Dendritic cell treated with granulocyte-macrophage colony-stimulating factor and Interleukin-4, amounts not matched to agents 40 ng/mL and 50 ng/mL, for 4 days (primary cell): Measurements from ENCODE around the gene ZGPAT.

ENCODE experiments used
- H3K27ac Mint-ChIP-seq: one replicate; pipeline ENCODE4 v1.8.0; 2022; ENCODE audit warnings: mild to moderate bottlenecking, mixed read lengths
- H3K27me3 Mint-ChIP-seq: one replicate; pipeline ENCODE4 v1.8.0; 2022; ENCODE audit warnings: mild to moderate bottlenecking, mixed read lengths
- H3K36me3 Mint-ChIP-seq: one replicate; pipeline ENCODE4 v1.8.0; 2022; ENCODE audit warnings: low read depth, mixed read lengths
- H3K4me1 Mint-ChIP-seq: one replicate; pipeline ENCODE4 v1.8.0; 2022; ENCODE audit warnings: low read depth, mixed read lengths
- H3K4me3 Mint-ChIP-seq: one replicate; pipeline ENCODE4 v1.8.0; 2022; ENCODE audit warnings: mild to moderate bottlenecking, moderate library complexity, mixed read lengths
- H3K9me3 Mint-ChIP-seq: one replicate; pipeline ENCODE4 v1.8.0; 2022; ENCODE audit warnings: mixed read lengths
- intact Hi-C: fragments of 100-400 bp; cut with micrococcal nuclease; formaldehyde crosslinking; loops from one replicate; pipeline ENCODE4 v1.15.0; 2022

Gene ZGPAT

DNA sequence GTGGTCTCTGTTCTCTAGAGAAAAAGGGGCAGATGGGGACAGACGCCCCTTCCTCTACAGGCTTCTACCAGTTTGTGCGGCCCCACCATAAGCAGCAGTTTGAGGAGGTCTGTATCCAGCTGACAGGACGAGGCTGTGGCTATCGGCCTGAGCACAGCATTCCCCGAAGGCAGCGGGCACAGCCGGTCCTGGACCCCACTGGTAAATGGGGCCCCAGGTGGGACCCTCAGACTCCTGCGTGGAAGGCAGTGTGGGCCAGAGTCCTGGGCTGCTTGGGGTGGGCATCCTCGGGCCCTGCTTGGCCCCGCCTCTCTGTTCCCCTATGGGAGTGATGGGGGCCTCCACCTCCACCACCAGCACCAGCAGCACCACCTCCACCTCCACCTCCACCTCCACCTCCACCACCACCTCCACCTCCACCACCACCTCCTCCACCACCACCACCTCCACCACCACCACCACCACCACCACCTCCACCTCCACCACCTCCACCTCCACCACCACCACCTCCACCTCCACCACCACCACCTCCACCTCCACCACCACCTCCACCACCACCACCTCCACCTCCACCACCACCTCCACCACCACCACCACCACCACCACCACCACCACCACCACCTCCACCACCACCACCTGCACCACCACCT lies 14.6 kb upstream of the ZGPAT start:
- peaks cover 62% of the 10 kb centered on the region for H3K4me1 Mint-ChIP-seq
- no peak overlapping the region for H3K4me3 Mint-ChIP-seq
- H3K27ac Mint-ChIP-seq = peak overlapping the region; percentile 64
- intact Hi-C loops = no loop called here
- peaks cover 3% of the 10 kb centered on the region for H3K27me3 Mint-ChIP-seq
- H3K9me3 Mint-ChIP-seq = no peaks in the 10 kb centered on the region
- H3K36me3 Mint-ChIP-seq = peaks cover 97% of the 10 kb centered on the region

DNA sequence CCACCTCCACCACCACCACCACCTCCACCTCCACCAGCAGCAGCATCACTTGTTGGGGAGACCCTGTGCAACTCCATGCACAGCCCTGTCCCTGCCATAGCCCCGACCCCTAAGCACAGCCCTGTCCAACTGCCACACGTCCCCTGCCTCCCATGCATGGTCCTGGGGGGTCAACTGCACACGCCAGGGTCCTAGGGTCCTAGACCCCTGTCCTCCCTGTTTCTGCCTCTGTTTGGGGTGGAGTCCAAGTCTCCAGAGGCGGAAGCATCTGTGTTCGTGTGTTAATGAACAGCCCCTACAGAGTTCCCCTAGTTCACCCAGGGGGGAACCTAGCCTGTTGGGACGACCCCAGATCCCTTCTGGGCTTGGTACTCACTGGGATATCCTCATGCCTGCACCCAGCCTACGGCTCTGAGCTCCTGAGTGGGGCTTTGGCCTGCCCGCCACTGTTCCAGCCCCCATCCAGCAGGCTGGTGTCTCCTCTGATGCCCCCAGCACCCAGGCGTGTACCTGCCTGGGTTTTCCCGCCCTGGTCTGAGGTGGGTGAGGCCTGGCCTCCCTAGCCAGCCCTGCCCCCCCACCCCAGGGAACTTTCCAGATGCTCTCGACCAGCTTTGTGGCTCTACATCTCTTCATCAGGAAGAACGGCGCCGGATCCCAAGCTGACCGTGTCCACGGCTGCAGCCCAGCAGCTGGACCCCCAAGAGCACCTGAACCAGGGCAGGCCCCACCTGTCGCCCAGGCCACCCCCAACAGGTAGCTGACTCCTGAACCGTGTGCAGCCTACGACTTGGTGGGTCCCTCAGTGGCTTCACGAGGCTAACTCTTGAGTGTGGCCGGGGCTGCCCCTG lies 13.9 kb upstream of the ZGPAT start:
- Mint-ChIP-seq H3K27ac (no peak overlapping the region), H3K36me3 (peaks cover 95% of the 10 kb centered on the region)

DNA sequence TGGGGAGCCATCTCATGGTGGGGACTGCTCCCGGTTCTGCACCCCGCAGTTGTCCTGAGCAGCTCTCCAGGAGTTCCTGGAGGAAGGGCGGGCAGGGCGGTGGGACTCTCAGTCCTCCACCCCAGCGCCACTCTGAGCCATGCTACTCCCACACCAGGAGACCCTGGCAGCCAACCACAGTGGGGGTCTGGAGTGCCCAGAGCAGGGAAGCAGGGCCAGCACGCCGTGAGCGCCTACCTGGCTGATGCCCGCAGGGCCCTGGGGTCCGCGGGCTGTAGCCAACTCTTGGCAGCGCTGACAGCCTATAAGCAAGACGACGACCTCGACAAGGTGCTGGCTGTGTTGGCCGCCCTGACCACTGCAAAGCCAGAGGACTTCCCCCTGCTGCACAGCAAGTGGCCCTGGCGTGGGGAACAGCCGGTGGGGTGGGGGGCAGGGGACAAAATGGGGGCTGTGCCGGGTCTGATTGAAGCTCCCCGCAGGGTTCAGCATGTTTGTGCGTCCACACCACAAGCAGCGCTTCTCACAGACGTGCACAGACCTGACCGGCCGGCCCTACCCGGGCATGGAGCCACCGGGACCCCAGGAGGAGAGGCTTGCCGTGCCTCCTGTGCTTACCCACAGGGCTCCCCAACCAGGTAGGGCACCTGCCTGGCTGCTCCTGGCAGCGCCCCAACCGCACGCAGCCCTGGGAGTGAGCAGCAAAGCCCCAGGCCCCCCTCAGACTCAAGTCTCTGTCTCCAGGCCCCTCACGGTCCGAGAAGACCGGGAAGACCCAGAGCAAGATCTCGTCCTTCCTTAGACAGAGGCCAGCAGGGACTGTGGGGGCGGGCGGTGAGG lies 13.0 kb upstream of the ZGPAT start:
- H3K36me3 Mint-ChIP-seq = peaks cover 96% of the 10 kb centered on the region

More for the DNA sequence above, 13.9 kb upstream of the ZGPAT start:
- intact Hi-C loops = no loop called here
- peaks cover 3% of the 10 kb centered on the region for H3K27me3 Mint-ChIP-seq
- H3K9me3 Mint-ChIP-seq = no peaks in the 10 kb centered on the region
- no peak overlapping the region for H3K4me3 Mint-ChIP-seq
- peaks cover 58% of the 10 kb centered on the region for H3K4me1 Mint-ChIP-seq

DNA sequence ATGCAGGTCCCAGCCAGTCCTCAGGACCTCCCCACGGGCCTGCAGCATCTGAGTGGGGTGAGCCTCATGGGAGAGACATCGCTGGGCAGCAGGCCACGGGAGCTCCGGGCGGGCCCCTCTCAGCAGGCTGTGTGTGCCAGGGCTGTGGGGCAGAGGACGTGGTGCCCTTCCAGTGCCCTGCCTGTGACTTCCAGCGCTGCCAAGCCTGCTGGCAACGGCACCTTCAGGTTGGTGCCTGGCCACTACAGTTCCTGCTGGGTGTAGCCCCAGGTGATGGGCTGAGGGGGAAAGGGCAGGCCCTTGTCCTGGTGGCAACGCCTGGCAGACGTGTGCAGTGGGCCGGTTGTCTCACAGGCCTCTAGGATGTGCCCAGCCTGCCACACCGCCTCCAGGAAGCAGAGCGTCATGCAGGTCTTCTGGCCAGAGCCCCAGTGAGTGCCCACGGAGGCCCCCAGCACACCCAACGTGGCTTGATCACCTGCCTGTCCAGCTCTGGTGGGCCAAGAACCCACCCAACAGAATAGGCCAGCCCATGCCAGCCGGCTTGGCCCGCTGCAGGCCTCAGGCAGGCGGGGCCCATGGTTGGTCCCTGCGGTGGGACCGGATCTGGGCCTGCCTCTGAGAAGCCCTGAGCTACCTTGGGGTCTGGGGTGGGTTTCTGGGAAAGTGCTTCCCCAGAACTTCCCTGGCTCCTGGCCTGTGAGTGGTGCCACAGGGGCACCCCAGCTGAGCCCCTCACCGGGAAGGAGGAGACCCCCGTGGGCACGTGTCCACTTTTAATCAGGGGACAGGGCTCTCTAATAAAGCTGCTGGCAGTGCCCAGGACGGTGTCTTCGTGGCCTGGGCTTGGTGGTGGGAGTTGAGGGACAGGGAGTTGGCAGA lies 12.2 kb upstream of the ZGPAT start:
- peak overlapping the region; percentile 36 for H3K4me3 Mint-ChIP-seq
- peak overlapping the region; percentile 32 for H3K27ac Mint-ChIP-seq
- H3K9me3 Mint-ChIP-seq = no peaks in the 10 kb centered on the region
- H3K36me3 Mint-ChIP-seq = peaks cover 96% of the 10 kb centered on the region
- peaks cover 3% of the 10 kb centered on the region for H3K27me3 Mint-ChIP-seq
- intact Hi-C loops = no loop called here
- peaks cover 62% of the 10 kb centered on the region for H3K4me1 Mint-ChIP-seq

More for the DNA sequence above, 13.0 kb upstream of the ZGPAT start:
- no peaks in the 10 kb centered on the region for H3K9me3 Mint-ChIP-seq
- H3K4me1 Mint-ChIP-seq = peaks cover 62% of the 10 kb centered on the region
- intact Hi-C loops = no loop called here
- H3K27me3 Mint-ChIP-seq = peaks cover 3% of the 10 kb centered on the region
- no peak overlapping the region for H3K4me3 Mint-ChIP-seq
- peak overlapping the region; percentile 32 for H3K27ac Mint-ChIP-seq

DNA sequence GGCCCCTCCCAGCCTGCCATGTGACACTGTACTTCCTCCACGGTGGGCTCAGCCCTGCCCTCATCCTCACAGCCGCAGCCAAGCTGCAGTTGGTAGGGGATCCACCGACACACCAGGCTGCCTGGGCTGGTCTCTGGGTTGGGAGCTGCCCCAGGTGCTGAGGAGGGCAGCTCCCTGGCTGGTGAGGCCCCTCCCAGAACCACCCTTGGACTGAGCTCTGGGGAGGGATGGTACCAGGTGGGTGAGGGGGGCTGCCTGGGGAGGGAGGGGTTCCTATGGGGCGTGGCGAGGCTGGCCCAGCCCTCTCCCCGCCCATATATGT lies 11.6 kb upstream of the ZGPAT start:
- Mint-ChIP-seq H3K36me3 (peaks cover 92% of the 10 kb centered on the region), H3K27ac (peak overlapping the region; percentile 32), H3K4me3 (peak overlapping the region; percentile 60), H3K27me3 (peaks cover 3% of the 10 kb centered on the region), H3K9me3 (no peaks in the 10 kb centered on the region), H3K4me1 (peaks cover 57% of the 10 kb centered on the region)
- intact Hi-C loops = no loop called here

GRCh38 chr20:63696628-63697356 lies 11.0 kb upstream of the ZGPAT start, which contains the start of gene TNFRSF6B:
Gene TNFRSF6B, plus strand, starts transcription at chr20:63696652. Its CDS starts 116 bp downstream, at chr20:63696768.
- intact Hi-C loops = no loop called here
- peaks cover 87% of the 10 kb centered on the region for H3K36me3 Mint-ChIP-seq
- peaks cover 3% of the 10 kb centered on the region for H3K27me3 Mint-ChIP-seq
- peaks cover 51% of the 10 kb centered on the region for H3K4me1 Mint-ChIP-seq
- peak within 1 kb of the TSS; percentile 60 for H3K4me3 Mint-ChIP-seq
- H3K27ac Mint-ChIP-seq = peak within 1 kb of the TSS; percentile 32
- no peaks in the 10 kb centered on the region for H3K9me3 Mint-ChIP-seq

DNA sequence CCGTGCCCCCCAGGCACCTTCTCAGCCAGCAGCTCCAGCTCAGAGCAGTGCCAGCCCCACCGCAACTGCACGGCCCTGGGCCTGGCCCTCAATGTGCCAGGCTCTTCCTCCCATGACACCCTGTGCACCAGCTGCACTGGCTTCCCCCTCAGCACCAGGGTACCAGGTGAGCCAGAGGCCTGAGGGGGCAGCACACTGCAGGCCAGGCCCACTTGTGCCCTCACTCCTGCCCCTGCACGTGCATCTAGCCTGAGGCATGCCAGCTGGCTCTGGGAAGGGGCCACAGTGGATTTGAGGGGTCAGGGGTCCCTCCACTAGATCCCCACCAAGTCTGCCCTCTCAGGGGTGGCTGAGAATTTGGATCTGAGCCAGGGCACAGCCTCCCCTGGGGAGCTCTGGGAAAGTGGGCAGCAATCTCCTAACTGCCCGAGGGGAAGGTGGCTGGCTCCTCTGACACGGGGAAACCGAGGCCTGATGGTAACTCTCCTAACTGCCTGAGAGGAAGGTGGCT lies 10.4 kb upstream of the ZGPAT start:
- peaks cover 87% of the 10 kb centered on the region for H3K36me3 Mint-ChIP-seq
- no peaks in the 10 kb centered on the region for H3K9me3 Mint-ChIP-seq
- H3K27me3 Mint-ChIP-seq = peaks cover 3% of the 10 kb centered on the region
- peaks cover 45% of the 10 kb centered on the region for H3K4me1 Mint-ChIP-seq
- intact Hi-C loops = no loop called here
- H3K4me3 Mint-ChIP-seq = peak overlapping the region; percentile 60
- peak overlapping the region; percentile 32 for H3K27ac Mint-ChIP-seq

GRCh38 chr20:63697868-63698545 lies 9.8 kb upstream of the ZGPAT start:
- H3K4me3 Mint-ChIP-seq = no peak overlapping the region
- H3K4me1 Mint-ChIP-seq = peaks cover 42% of the 10 kb centered on the region
- peaks cover 85% of the 10 kb centered on the region for H3K36me3 Mint-ChIP-seq
- H3K27ac Mint-ChIP-seq = no peak overlapping the region
- intact Hi-C loops = no loop called here
- H3K9me3 Mint-ChIP-seq = no peaks in the 10 kb centered on the region
- peaks cover 3% of the 10 kb centered on the region for H3K27me3 Mint-ChIP-seq

- Mint-ChIP-seq H3K36me3 (peaks cover 81% of the 10 kb centered on the region), H3K9me3 (no peaks in the 10 kb centered on the region), H3K27ac (peak overlapping the region; percentile 46), H3K4me1 (peaks cover 42% of the 10 kb centered on the region), H3K27me3 (peaks cover 3% of the 10 kb centered on the region), H3K4me3 (peak overlapping the region; percentile 26)
- intact Hi-C loops = no loop called here
Measured at GRCh38 chr20:63698739-63699465, 8.9 kb upstream of the ZGPAT start.

DNA sequence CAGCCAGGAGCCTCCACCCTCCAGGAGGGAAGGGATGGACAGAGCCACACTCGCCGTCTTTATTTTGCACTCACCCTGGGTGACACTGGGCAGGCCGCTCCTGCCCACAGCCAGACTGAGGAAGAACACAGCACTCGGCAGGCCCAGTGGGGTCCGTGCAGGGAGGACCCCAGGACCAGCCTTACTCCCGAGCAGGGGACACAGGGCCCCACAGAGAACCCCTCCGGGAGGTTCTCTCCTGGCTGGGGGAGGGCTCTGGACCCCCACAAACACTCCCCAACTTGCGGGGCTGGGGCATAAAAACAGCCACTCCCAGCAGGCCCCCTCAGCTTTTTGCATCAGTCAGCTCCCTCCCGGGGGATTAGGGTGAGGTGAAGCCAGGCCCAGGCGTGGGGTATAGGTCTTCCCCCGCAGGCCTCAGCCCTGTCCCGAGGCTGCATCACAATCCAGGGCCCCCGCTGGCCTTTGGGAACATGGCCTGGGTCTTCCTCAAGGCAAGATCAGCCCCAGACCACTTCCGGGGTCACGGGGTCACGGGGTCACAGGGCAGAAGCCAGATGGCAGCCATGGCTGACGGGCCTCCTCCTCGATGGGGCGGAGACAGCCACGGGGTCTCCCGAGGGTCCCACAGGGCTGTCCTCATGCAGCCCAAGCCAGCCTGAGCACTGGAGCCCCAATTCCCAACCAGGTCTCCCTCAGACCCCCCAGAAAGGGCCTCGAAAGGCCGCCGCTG lies 8.2 kb upstream of the ZGPAT start:
- peaks cover 3% of the 10 kb centered on the region for H3K27me3 Mint-ChIP-seq
- H3K9me3 Mint-ChIP-seq = no peaks in the 10 kb centered on the region
- intact Hi-C loops = no loop called here
- peak overlapping the region; percentile 46 for H3K27ac Mint-ChIP-seq
- peaks cover 81% of the 10 kb centered on the region for H3K36me3 Mint-ChIP-seq
- no peak overlapping the region for H3K4me3 Mint-ChIP-seq
- H3K4me1 Mint-ChIP-seq = peaks cover 42% of the 10 kb centered on the region
